GM21576 (cell line): Measurements from ENCODE around the gene CTIF.

Experiments used
- ATAC-seq: cut with Tn5 transposase; IDR thresholded peaks from one replicate; pipeline ENCODE4 v1.9.1; 2021; ENCODE audit warnings: mild to moderate bottlenecking, moderate library complexity; ENCODE audit not compliant: unreplicated experiment

The CTIF gene

GRCh38 chr18:48742304-48742703, 203.5 kb downstream of the CTIF start:
- no peak for ATAC-seq

- ATAC-seq = no peak
Measured at GRCh38 chr18:48742706-48743475, 204.1 kb downstream of the CTIF start.

GRCh38 chr18:48743886-48744285, 205.1 kb downstream of the CTIF start:
- no peak for ATAC-seq

GRCh38 chr18:48745293-48745692, 206.5 kb downstream of the CTIF start:
- no peak for ATAC-seq

GRCh38 chr18:48749768-48750167, 210.9 kb downstream of the CTIF start:
- ATAC-seq = no peak

GRCh38 chr18:48750485-48751175, 211.8 kb downstream of the CTIF start:
- no peak for ATAC-seq

- no peak for ATAC-seq
Measured at GRCh38 chr18:48751727-48752468, 213.1 kb downstream of the CTIF start.

- ATAC-seq = no peak
Measured at GRCh38 chr18:48752478-48752877, 213.6 kb downstream of the CTIF start.

GRCh38 chr18:48752928-48753327, 214.1 kb downstream of the CTIF start:
- no peak for ATAC-seq

- no peak for ATAC-seq
Measured at GRCh38 chr18:48753691-48754090, 214.9 kb downstream of the CTIF start.

GRCh38 chr18:48754559-48754958, 215.7 kb downstream of the CTIF start:
- ATAC-seq = no peak

GRCh38 chr18:48754993-48755473, 216.2 kb downstream of the CTIF start:
- no peak for ATAC-seq

GRCh38 chr18:48756511-48757226, 217.8 kb downstream of the CTIF start:
- ATAC-seq = no peak

GRCh38 chr18:48757367-48757766, 218.5 kb downstream of the CTIF start:
- ATAC-seq = no peak

GRCh38 chr18:48757906-48758305, 219.1 kb downstream of the CTIF start:
- no peak for ATAC-seq

- no peak for ATAC-seq
Measured at GRCh38 chr18:48761582-48761981, 222.8 kb downstream of the CTIF start.

GRCh38 chr18:48762022-48762421, 223.2 kb downstream of the CTIF start:
- no peak for ATAC-seq

- ATAC-seq = no peak
Measured at GRCh38 chr18:48762836-48763718, 224.2 kb downstream of the CTIF start.

GRCh38 chr18:48763719-48764100, 224.9 kb downstream of the CTIF start:
- ATAC-seq = no peak

GRCh38 chr18:48765053-48765452, 226.2 kb downstream of the CTIF start:
- no peak for ATAC-seq
